ENCODE results near the gene PSME4.
"Not testable (repeated sequence)": the region's sequence is repeated elsewhere in the genome, so short reads cannot be mapped to it uniquely, and the experiment has no call there.

The PSME4 gene

GRCh38 chr2:53886406-53887280, 84.2 kb downstream of the PSME4 start:
- DNase-seq: no peak

- no peak for DNase-seq
These were observed 85.9 kb downstream of the PSME4 start for GRCh38 chr2:53884883-53885282.

- no peak for DNase-seq
These were observed 88.8 kb downstream of the PSME4 start for GRCh38 chr2:53881986-53882385.

GRCh38 chr2:53881360-53881759, 89.4 kb downstream of the PSME4 start:
- no peak for DNase-seq

- no peak for DNase-seq
These were observed 90.0 kb downstream of the PSME4 start for GRCh38 chr2:53880756-53881155.

DNA sequence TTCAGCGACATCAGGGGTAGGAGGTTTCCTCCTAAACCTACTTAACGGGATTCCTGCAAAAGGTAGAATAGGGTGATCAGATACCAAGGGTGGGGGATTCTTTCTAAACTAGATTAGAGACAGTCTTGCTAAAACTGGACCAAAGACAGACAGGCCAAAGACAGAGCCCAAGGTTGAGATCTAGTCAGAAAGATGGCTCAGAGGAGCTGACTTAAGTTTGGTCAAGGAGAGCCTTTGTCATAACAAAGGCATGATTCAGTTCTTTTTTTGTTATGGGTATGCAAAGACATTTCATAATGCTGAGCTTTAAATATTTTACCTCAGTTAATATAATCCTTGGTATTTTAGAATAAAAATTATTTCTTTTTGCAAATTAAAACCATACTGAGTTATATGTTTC, 93.2 kb downstream of the PSME4 start:
- no peak for DNase-seq

DNA sequence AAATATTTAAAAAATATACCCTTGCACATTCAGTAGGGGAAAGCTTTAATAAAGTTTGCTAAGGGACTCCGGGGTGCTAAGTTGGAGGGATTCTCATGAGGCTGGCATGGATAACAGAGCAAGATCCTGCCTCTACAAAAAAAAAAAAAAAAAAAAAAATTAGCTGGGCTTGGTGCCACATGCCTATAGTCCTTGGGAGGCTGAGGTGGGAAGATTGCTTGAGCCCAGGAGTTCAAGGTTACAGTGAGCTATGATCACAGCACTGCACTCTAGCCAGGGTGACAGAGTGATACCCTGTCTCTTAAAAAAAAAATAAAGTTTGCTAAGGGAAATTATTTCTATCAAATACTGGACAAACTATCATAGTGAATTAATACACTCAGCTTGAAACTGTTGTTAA, 93.7 kb downstream of the PSME4 start:
- no peak for DNase-seq

GRCh38 chr2:53874401-53874950, 96.3 kb downstream of the PSME4 start:
- no peak for DNase-seq

- no peak for DNase-seq
These were observed 103.0 kb downstream of the PSME4 start for GRCh38 chr2:53867773-53868172.

- no peak for DNase-seq
These were observed 103.6 kb downstream of the PSME4 start for GRCh38 chr2:53867169-53867568.

- DNase-seq: no peak
These were observed 104.8 kb downstream of the PSME4 start for GRCh38 chr2:53865962-53866361.

- DNase-seq: no peak
These were observed 105.5 kb downstream of the PSME4 start for GRCh38 chr2:53865264-53865663.

DNA sequence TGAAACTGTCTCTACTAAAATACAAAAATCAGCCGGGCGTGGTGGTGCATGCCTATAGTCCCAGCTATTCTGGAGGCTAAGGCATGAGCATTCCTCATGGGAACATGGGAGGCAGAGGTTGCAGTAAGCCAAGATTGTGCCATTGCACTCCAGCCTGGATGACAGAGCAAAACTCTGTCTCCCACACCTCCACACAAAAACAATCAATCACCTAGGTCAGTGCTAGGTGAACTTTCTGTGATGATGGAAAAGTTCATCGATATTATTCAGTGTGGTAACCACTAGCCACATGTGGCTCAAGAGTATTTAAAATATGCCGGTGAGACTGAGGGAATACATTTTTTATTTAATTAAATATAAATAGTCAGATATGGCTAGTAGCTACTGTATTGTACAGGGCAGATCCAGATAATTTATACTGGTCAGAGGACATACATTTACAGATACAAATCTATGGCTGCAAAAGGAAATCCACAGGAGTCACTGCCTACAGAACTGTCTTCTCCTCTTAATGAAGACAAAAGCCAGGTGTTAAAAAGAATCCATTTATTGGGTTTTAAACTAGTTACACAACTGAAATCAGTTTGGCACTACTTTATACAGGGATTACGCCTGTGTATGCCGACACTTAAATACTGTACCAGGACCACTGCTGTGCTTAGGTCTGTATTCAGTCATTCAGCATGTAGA, 107.1 kb downstream of the PSME4 start:
- no peak for DNase-seq

GRCh38 chr2:53861824-53862223, 109.0 kb downstream of the PSME4 start:
- DNase-seq: no peak

DNA sequence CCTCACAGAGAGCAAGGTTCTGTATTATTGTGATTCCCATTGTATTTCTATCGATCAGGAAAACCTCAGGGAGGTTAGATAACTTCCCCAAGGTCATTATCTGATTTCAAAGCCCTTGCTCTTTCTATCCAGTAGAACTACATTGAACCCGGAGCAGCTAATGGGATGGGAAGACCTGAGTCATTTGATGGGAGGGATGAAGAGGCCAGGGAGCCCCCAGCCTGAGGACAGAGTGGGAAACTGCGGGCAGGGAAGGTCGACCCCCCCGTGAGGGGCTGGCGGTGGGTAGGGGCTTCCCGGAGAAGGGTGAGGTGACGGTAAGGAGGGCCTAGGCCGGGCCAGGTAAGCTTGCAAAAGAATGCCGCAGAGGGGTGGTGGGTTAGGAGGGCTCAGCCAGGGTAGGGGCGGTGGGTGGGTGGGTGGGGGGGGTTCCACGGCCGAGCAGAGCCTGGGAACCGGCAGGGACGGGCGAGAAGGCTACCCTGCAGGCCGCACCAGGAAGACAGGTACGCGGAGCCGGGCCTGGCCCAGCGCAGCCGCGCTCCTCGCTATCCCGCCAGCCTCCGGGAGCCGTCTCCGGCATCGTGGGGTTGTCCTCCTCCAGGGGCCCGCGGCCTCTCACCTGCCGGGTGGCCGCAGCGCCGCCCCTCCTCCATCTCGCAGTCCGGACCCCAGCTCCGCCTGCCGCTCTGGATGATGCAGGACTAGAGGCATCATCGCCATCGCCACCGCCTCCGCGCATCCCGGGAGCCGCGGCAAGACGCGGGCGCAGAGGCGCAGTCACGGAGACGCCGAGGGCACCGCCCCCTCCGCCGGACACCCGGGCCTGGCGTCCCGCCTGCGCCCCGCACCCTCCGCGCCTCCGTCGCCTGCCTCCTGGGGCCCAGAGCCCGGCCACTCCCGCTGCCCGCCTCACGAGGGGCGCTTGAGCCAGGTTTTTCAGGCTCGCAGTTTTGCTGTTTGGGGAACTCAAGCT, 111.3 kb downstream of the PSME4 start, which contains the start of gene GPR75:
GPR75 (minus strand) TSS at position 762 of the 976 bp plus-strand sequence. CDS start 5,211 bp downstream, outside the sequence.
- no peak for DNase-seq

DNA sequence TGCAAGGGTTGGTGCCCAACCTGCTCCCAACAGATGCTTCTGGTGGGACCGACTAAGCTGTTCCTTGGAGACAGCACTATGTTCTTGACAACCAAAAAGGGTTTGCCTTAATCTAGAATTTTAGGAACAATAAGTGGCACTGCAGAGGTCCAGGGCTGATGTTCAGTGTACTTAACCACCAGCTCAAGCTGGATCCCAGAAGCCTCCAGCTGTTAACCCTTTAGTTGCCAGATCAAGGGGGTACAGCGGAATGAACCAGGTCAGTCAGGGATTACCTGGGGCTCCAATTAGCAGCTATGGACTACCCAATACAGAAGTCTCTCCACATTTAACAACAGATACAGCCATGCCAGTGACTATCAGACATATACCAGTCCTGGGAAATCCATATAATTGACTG, 114.5 kb downstream of the PSME4 start:
- no peak for DNase-seq

GRCh38 chr2:53854678-53855077, 116.1 kb downstream of the PSME4 start:
- DNase-seq: no peak

DNA sequence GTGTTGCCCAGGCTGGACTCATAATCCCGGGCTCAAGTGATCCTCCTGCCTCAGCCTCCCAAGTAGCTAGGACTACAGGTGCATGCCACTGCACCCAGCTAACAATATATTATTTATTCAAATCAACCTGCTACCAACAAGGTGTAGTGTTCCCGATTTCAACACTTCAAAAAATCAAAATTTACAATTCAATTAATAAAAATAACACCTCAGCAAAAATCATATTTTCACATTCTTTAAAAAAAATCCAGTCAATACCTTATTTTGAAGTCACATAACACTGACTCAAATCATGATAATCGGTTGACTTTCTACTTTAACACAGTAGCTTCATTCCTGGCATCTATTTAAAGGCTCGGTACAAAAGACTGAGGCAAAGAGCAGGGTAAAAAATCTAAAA, 118.3 kb downstream of the PSME4 start:
- no peak for DNase-seq

DNA sequence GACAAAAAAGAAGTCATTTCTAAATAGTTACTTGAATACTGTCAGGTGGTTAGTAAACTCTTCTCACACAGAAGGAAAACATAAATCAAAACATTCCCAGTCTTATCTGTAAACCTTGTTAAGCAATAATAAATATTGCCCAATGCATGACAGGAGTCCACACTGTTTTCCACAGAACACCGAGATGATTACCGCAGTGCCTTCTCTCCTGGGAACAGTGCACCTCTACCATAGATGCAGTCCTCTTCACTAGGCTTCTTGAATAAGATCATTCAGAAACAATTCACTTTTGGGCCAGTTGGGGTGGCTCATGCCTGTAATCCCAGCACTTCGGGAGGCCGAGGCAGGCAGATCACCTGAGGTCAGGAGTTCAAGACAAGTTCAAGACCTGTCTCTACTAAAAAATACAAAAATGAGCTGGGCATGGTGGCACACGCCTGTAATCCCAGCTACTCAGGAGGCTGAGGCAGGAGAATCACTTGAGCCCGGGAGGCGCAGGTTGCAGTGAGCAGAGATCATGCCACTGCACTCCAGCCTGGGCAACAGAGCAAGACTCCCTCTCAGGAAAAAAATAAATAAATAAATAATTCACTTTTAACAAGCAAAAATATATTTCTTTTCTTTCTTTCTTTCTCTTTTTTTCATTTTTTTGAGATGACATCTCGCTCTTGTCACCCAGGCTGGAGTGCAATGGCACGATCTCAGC, 119.6 kb downstream of the PSME4 start:
- DNase-seq: not testable (repeated sequence)

- DNase-seq: no peak
These were observed 122.7 kb downstream of the PSME4 start for GRCh38 chr2:53848062-53848461.

GRCh38 chr2:53843595-53843994, 127.2 kb downstream of the PSME4 start:
- no peak for DNase-seq

DNA sequence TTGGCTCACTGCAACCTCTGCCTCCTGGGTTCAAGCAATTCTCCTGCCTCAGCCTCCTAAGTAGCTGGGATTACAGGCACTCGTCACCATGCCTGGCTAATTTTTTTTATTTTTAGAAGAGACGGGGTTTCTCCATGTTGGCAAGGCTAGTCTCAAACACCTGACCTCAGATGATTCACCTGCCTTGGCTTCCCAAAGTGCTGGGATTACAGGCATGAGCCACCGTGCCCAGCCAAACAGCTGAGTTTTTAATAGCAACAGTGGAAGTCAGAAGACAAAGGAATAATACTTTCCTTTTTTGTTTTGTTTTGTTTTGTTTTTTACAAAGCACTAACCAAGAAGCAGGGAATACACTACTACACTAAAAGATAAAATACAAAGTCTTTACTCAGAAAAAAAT, 127.9 kb downstream of the PSME4 start:
- no peak for DNase-seq

Data from CD4-positive, alpha-beta T cell treated with Interleukin-6 for 4 hours (primary cell).